Left renal pelvis (tissue), 4 donors: ENCODE results near the gene LRP3. TPM values are rescaled to one million over a fixed set of nuclear protein-coding genes. Genes with fewer than 3 reads are reported as not detected.
"Not testable (repeated sequence)": the region's sequence is repeated elsewhere in the genome, so short reads cannot be mapped to it uniquely, and the experiment has no call there.

Source experiments
- DNase-seq, 4 donors: peaks; one replicate each; pipeline ENCODE4 v3.0.0-alpha.2; 2013; ENCODE audit warnings: low read depth in 4 of 4, low spot score in 3 of 4
- polyA plus RNA-seq, 4 donors: library from polyadenylated mRNA; unstranded; fragments of 120-200 nt; gene quantifications; one replicate each; pipeline ENCODE4 v1.2.1, GENCODE V29; 2013; ENCODE audit not compliant: insufficient read length in 4 of 4

The LRP3 gene
- polyA plus RNA-seq, 4 donors, result 15.1 to 29.3 (median 26.3) TPM

DNA sequence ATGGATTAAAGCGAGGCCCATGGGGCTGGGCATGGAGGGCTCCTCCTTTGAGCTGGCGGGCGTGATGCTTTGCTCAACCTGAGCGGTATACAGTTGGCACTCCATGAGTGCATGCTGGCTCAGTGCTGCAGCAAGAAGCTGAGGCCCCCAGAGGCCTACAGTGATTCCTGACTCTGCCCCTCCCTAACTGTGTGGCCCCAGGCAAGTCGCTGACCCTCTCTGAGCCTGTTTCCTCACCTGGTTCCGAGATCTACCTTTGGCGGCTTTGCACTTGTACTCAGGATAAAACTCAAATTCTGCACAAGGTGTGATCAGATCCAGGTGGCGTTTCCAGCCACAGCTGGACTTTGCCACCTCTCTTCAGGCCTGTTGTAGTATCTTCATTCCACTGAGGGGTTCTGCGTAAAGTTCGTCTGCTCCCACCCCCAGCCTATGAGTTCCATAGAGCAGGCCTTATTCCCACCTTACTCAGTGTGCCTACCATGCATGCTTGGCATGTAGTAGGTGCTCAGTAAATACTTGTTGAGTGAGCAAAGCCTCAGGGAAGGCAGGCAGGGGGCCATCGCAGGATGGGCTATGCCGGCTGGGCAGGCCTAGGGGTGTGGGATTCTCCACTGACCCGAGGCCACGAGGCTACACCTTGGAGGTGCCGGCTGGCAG lies 7.9 kb downstream of the LRP3 start:
- no peak for DNase-seq

DNA sequence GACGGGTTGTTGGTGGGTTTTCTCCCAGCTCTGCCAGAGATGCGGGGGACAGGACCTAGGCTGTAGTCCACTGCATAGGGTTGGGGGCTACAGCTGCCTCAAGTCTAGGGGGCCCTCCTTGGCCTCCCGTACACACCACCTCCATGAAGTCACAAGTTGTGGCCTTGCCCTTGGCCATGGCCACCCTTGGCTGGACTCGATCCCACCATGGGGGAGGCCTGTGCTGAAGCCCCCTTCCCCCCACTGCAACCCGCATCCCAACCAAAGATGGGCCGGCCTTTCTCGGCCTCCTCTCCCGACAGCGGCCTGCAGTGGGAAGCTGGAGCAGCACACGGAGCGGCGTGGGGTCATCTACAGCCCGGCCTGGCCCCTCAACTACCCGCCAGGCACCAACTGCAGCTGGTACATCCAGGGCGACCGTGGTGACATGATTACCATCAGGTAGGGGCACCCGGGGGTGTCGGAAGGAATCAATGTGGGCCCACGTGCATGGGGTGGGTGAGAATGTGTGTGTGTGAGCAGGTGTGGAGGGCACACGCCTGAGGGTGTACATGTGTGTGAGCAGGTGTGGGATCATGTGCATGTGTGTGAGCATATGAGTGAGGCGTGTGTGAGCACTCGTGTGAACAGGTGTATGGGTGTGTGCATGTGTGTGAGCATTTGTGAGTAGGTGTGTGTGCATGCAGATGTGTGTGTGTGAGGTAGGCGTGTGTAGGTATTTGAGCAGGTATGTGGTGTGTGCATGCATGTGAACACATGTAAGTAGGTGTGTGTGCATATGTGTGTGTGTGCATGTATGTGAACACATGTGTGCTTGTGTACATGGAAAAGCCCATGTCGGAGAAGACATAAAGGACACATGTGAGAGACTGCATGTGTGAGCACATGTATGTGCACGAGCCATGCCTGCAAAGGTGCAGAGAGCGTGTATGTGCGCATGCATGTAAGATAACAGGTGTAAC lies 8.7 kb downstream of the LRP3 start:
- DNase-seq, result no peak

DNA sequence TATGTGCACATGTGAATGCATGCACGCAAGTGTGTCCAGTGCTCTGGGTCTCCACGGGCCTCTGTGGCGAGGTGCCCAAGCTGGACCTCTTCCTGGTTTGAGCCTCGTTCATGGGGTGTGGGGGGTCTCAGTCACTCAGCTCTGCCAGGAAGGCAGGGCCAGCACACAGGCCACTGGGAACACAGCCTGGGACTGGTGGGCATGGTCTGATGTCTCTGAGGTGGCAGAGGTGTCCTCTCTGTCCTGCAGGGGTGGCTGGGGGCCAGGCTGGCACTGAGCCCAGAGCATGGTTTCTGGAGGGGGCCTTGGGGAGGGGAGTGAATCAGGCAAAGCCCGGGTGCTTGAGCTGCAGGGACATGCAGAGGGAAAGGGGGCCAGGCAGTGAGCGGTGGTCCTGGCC lies 9.4 kb downstream of the LRP3 start:
- no peak for DNase-seq

DNA sequence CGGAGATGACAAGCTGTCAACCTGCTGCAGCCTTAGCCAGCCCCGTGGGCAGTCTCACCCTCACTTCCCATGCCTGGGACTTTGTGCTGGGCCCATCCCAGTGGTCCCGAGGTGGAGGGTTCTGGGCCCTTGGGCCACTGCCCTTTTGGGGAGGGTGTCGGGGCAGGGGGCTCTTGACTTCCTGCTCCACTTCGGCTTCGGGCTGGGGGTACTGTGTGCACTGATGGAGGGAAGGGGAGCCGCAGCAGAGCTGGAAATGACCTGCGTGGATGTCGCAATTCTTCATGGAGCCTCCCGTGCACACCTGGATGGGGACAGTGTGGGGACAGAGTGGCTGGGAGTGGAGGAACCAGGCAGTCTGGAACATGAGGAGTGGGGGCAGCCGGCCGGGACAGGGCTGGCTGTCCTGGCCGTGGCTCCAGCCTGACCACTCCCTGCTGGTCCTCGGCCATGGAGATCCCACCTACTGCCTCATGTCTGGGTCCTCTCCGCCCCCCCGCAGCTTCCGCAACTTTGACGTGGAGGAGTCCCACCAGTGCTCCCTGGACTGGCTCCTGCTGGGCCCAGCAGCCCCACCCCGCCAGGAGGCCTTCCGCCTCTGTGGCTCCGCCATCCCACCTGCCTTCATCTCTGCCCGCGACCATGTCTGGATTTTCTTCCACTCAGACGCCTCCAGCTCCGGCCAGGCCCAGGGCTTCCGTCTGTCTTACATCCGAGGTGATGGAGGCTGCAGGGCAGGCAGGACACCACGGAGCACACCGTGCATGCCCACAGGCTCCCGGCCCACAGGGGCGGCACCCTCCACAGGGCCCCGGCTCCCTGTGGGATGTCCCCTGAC lies 10.2 kb downstream of the LRP3 start:
- DNase-seq, result no peak

DNA sequence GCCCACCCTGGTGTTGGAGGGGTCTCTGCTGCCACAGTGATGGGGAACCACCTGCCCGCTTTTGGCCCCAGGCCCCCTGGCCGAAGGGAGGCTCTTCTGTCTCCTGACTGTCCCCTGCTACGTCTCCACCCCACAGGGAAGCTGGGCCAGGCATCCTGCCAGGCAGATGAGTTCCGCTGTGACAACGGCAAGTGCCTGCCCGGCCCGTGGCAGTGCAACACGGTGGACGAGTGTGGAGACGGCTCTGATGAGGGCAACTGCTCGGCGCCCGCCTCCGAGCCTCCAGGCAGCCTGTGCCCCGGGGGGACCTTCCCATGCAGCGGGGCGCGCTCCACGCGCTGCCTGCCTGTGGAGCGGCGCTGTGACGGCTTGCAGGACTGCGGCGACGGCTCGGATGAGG lies 11.0 kb downstream of the LRP3 start:
- DNase-seq, result no peak

DNA sequence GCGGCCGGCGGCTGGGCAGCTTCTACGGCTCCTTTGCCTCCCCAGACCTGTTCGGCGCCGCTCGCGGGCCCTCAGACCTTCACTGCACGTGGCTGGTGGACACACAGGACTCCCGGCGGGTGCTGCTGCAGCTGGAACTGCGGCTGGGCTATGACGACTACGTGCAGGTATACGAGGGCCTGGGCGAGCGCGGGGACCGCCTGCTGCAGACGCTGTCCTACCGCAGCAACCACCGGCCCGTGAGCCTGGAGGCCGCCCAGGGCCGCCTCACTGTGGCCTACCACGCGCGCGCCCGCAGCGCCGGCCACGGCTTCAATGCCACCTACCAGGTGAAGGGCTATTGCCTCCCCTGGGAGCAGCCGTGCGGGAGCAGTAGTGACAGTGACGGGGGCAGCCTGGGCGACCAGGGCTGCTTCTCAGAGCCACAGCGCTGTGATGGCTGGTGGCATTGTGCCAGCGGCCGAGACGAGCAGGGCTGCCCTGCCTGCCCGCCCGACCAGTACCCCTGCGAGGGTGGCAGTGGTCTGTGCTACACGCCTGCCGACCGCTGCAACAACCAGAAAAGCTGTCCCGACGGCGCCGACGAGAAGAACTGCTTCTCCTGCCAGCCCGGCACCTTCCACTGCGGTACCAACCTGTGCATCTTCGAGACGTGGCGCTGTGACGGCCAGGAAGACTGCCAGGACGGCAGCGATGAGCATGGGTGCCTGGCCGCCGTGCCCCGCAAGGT lies 11.6 kb downstream of the LRP3 start:
- DNase-seq, result no peak

DNA sequence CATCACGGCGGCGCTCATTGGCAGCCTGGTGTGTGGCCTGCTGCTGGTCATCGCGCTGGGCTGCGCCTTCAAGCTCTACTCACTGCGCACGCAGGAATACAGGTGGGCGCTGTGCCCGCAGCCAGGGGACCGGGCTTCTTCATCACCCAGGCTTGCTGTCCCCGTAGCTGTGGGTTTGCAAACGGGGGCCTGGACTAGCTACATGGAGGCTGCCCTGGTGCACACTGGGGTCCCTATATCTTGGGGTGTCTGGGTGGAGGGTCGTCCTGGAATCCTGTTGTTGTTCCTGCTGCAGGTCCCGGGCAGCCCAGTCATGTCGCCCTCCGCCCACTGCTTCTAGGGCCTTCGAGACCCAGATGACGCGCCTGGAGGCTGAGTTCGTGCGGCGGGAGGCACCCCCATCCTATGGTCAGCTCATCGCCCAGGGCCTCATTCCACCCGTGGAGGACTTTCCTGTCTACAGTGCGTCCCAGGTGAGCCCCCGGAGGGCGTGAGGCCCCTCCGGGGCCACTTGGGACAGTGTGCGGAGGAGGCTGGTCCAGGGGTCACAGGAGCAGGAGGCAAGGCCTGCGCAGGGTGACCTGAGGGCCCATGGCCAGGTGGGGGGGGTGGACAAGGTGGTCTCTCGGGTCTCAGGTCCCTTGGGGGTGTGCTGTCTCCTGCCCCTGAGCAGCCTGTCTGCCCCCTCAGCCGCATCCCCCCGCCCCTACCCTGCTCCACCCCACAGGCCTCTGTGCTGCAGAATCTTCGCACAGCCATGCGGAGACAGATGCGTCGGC lies 12.3 kb downstream of the LRP3 start:
- DNase-seq, result no peak

DNA sequence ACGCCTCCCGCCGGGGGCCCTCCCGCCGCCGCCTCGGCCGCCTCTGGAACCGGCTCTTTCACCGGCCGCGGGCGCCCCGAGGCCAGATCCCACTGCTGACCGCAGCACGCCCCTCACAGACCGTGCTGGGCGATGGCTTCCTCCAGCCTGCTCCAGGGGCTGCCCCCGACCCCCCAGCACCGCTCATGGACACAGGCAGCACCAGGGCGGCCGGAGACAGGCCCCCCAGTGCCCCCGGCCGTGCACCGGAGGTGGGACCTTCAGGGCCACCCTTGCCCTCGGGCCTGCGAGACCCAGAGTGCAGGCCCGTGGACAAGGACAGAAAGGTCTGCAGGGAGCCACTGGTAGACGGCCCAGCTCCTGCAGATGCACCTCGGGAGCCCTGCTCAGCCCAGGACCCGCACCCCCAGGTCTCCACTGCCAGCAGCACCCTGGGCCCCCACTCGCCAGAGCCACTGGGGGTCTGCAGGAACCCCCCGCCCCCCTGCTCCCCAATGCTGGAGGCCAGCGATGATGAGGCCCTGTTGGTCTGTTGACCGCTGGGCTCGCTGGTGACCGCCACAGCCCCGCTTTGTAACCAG lies 13.0 kb downstream of the LRP3 start:
- DNase-seq, result no peak

DNA sequence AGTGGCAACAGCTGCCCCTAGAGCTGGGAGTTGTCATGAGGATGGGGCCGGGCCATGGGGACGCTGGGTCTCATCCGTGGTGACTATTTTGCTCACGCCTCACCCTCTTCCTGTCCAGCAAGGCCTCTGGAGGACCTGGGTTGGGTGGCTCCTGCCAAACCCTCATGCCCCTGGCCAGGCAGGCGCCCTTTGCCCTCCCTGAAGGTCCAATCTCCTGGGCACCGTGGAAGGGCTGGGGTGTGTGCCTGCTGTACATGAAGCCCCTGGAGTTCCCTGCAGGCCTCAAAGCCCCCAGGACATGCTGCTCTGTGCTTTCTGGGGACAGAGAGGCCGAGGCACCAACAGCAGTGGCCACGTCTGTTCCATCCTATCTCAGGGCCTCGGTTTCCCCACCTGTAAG lies 13.8 kb downstream of the LRP3 start:
- no peak for DNase-seq

DNA sequence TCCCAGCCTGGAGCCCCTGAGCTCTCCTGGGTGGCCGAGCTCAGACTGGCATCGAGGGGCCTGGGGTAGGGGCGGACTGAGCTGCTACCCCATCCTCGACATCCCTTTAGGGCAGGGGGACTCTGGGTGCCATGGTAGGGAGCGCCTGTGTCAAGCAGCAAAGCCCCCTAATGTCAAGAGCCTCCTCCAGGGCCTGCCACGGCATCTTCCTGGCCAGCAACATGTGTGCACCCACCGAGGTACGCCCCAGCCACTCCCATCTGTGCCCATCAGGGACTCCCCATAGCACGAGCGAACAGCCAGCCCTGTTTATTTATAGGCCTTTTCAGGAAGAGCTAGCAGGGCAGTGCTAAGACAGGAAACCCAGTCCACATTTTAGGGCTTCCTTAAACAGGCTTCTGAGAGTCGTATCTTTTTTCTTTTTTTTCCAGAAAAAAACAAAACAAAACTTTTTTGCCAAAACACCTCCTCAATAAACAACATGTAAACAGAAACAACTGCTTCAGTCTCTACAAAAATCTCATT lies 14.3 kb downstream of the LRP3 start:
- no peak for DNase-seq

DNA sequence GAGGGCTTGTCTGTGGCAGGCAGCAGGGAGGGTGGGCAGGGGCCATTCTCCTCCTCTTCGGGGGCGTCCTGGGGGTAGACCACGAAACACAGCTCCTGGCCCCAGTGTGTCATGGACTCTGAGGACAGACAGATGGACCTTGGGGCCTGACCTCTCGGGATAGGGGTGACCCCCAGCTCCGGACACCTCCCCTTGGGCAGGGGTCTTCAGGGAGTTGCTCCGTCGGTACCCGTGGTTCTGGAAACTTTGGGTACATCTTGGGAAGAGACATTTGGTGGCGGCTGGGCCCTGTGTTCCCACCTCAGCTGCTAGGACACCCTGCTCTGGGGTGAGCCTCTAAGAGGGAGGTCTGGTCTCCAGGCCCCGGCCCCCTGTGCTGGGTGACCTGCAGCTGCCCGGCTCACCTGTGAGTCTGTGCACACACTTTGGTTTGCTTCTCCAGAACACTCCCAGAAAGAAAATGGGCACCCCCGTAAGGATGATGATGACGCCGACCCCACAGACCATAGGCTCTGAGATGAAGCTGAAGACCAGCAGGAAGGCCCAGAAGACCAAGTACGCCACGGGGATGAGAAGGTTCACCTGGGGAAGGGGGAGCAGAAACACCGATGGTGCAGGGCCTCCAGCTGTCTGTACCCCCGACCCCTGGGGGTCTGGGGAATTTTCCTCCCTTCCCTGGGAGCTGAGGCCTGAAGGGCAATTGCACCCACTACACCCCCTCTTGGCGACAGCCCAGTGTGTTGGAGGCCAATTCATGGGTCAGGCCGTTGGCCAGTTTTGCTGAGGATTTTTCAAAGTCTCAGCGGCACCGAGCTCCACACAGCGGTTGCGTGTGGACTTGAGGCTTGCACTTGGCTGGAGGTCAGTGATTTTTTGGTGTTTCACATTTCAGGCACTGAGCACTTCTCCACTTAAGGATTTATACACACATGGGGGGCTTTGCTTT lies 15.0 kb downstream of the LRP3 start:
- no peak for DNase-seq

DNA sequence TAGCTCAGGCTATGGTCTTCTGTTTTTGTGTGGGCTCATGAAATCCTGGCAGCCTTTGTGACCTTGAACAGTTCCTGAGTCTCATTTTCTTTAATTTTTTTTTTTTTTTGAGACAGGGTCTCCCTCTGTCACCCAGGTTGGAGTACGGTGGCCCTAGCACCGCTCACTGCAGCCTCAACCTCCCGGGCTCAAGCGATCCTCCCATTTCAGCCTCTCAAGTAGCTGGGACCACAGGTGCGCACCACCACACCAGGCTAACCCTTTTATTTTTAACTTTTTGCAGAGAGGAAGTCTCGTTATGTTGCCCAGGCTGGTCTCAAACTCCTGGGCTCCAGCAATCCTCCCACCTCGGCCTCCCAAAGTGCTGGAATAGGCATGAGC lies 15.7 kb downstream of the LRP3 start:
- DNase-seq, result not testable (repeated sequence)

DNA sequence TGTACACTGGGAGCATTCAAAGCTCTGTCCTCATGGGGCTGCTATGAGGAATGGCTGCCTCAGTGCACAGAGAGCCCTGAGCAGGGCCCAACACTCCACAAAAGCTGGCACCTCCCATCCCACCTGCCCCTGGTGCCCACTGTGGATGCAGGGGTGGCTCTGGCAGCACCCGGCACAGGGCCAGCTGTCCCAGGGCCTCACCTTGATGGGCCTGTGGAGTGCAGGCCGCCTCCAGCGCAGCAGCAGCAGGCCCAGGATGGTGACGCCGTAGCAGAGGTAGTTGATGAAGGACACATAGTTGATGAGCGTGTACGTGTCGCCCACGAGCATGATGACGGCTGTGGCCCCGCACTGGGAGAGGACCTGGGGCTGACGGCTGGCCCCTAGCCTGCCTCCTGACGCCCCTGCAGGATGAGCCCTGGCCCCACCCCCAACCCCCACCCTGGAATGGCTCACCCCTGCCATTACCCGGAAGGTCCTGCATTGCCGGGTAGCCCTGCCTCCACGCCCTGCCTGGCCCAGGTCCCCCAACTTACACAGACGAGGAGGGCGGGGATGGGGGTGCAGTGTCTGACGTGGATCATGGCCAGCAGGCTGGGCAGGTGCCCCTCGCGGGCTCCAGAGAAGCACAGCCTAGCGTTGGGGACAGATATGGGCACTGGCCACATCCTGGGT lies 16.3 kb downstream of the LRP3 start:
- no peak for DNase-seq

DNA sequence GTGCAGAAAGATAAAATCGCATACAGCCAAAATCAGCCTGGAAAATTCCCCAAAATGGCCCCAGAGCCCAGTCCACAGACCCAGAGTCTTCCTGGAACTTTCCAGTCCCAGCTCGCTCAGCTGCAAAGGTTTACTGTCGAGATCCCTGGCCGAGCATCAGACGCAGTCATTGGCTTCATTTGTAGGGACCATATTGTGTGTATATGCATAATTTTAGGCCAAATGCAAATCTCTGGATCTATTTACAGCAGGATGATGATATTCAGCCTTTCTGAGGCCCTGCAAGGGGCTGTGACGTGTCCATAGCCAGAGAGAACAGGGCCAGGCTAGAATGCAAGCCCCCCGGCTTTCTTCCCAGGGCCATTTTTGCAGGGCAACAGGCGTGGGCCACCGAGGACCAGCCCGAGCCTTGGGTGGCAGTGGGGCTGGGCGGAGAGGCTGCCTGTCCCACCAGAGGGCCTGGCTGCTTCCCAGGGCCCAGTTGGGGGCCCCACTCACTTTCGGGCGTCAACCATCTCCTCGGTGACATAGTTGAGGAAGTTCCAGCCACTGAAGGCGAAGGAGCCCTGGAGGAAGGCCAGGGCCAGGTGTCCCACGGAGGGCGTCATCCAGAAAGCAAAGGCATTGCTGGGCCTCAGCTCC lies 17.8 kb downstream of the LRP3 start:
- no peak for DNase-seq

DNA sequence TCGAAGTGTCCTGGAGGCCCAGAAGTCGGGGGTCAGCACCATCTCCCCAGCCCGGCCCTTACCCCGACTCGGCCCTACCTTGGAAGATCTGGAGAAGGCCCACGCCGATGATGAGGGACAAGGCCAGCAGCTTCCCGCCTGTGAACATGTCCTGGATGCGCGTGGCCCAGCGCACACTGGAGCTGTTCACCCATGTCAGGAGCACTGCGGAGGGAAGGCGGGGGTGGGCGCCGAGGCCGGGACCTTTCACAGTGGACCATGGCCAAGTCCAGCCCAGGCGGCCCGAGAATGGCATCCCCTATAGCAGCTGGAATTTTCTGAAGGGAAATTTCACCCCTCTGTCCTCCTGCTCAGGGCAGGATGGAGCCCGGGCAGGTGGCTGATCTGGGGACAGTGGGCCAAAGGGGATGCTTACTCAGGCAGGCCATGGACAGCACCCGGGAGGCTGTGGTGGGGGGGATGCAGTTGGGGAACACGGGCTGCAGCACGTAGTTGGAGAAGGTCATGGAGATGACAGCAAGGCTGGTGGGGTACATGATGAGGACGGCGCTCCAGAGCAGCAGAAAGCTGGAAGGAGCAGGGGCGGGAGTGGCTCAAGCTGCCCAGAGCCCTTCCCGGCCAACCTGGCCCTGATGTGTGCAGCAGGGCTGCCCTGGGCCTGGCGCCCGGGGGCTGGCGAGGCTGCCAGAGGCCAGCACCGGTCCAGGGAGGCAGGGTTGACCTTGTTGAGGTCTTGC lies 18.5 kb downstream of the LRP3 start:
- DNase-seq, result no peak

DNA sequence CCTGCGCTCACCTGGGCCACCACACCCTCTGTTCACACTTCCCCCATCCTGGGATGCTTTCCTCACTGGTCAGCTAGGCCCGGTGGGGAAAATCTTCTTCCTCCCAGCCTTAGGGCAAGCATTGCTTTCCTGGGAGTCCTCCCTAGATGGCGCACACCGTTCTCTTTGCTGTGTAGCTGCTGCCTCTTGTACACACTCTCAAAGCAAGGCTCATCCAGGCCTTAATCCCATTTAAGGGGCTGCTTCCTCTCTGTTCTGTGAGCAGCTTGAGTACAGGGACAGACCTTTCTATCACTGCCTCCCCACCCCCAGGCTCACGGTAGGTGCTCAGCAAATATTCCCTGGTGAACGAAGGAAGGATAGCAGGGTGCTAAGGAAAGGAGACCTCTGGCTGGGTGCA lies 20.5 kb downstream of the LRP3 start:
- DNase-seq, result no peak
